Heart right ventricle (tissue), 16 donors: ENCODE results near the gene GAST. TPM values are rescaled to one million over a fixed set of nuclear protein-coding genes. Genes with fewer than 3 reads are reported as not detected.
A peak's percentile ranks its signal among the peaks of the same experiment; 100 is the strongest.

Source experiments
- ATAC-seq, 8 donors: fragments of 200-7000 bp; cut with Tn5 transposase; one replicate each; pipeline ENCODE4 v1.9.1; 2020; ENCODE audit warnings: mild to moderate bottlenecking in 8 of 8, moderate library complexity in 8 of 8, moderate number of reproducible peaks in 1 of 8
- DNase-seq, 2 donors: peaks; one replicate each; pipeline ENCODE4 v3.0.0-alpha.2; 2020
- H3K27ac ChIP-seq, 10 donors: fragments of 200-600 bp; sonication (generic) in 2 of 10; one replicate each; pipeline versions ENCODE4 v1.5.0 to v1.8.0; 2020 to 2022; ENCODE audit warnings: mild to moderate bottlenecking in 3 of 10
- H3K27me3 ChIP-seq, 7 donors: fragments of 200-600 bp; one replicate each; pipeline ENCODE4 v1.8.0; 2021 to 2022; ENCODE audit warnings: mild to moderate bottlenecking in 2 of 7
- H3K36me3 ChIP-seq, 9 donors: fragments of 200-600 bp; sonication (generic) in 1 of 9; one replicate each; pipeline versions ENCODE4 v1.5.0 to v1.8.0; 2020 to 2022; ENCODE audit warnings: mild to moderate bottlenecking in 2 of 9
- H3K4me1 ChIP-seq, 9 donors: fragments of 200-600 bp; sonication (generic) in 1 of 9; one replicate each; pipeline versions ENCODE4 v1.5.0 to v1.8.0; 2020 to 2022; ENCODE audit warnings: mild to moderate bottlenecking in 4 of 9
- H3K4me3 ChIP-seq, 10 donors: fragments of 200-600 bp; sonication (generic) in 2 of 10; one replicate each; pipeline versions ENCODE4 v1.5.0 to v1.8.0; 2020 to 2022; ENCODE audit warnings: mild to moderate bottlenecking in 7 of 10, moderate library complexity in 2 of 10
- H3K9me3 ChIP-seq, 11 donors: fragments of 200-600 bp in 10 of 11; sonication (generic) in 2 of 11; one replicate each; pipeline versions ENCODE4 v1.5.0 to v1.8.0; 2013 to 2022; ENCODE audit warnings: mild to moderate bottlenecking in 2 of 11, control low read depth in 1 of 11, moderate library complexity in 1 of 11
- CTCF ChIP-seq, 9 donors: fragments of 200-600 bp; sonication (generic) in 2 of 9; IDR thresholded peaks; one replicate each; pipeline versions ENCODE4 v1.5.0 to v1.8.0; 2021 to 2022; ENCODE audit warnings: antibody characterized with exemption in 9 of 9, mild to moderate bottlenecking in 5 of 9, moderate library complexity in 1 of 9
- WGBS, 2 donors: extraction: QIAGEN DNeasy Blood & Tissue Kit; methylation state at CpG; one replicate each; pipeline ENCODE4 v1.1.7; 2013; ENCODE audit warnings: inconsistent platforms in 1 of 2; 5-methylcytosine and 5-hydroxymethylcytosine counted together
- intact Hi-C, 10 donors: fragments of 100-400 bp; cut with DNase I; formaldehyde crosslinking; loops; one replicate each; pipeline versions ENCODE4 v1.11.1 to v1.14.2; 2022
- polyA plus RNA-seq, 2 donors: library from polyadenylated mRNA; stranded (reverse); fragments of 200-250 nt; gene quantifications; one replicate each; pipeline ENCODE4 v1.2.3, GENCODE V29; 2013
- total RNA-seq, 10 donors: library from RNA; stranded (reverse); fragmentation: NEBNext Ultra II Directional in 3 of 10; extraction: Animal tissue kit (Norgen Biotek cat#: 25700) in 3 of 10; gene quantifications; one replicate each; pipeline versions ENCODE4 v1.2.1 to v1.2.4, GENCODE V29; 2021 to 2023
- donor health status: Arrhythmogenic right ventricular cardiomyopathy.
- donor health status: ischemic (EF 13 %, LVEDD 7.1; RV severe dilation, severe dysfunction).
- donor health status: healthy with polysubstance abuse.
- donor health status: DM: no; HTN: yes; CAD: no.
- donor health status: DM: no; HTN: no; CAD: no.
- donor health status: ischemic (EF 25% LVEDD 6.9; RV normal size, moderate dysfunction).
- donor health status: ischemic (EF 25% LVEDD 5.7; RV mildly dilated, moderate dysfunction).
- donor health status: healthy.
- donor health status: DM: yes; HTN: yes; CAD: no.
- donor health status: Ischemic cardiomyopathy.
- donor health status: ischemic (EF 35%, LVEDD 5.7; RV mildly dilated, moderate dysfunction).
- donor health status: nonischemic (EF 11% LVEDD 7.7; RV severe dilation, severe dysfunction).
- donor health status: DM: yes; HTN: yes; CAD: no.
- donor health status: PGD.
- donor health status: ischemic (EF 29% LVEDD 5.4; RV normal size, mild dysfunction).
- donor health status: nonischemic (EF 23%, LVEDD 6.1; RV moderate dilation, normal function).

Gene GAST
- total and polyA plus RNA-seq, 12 donors: not detected

GRCh38 chr17:41676058-41676419 is 36.1 kb upstream of the GAST start:
- Histone ChIP-seq H3K9me3 (no peaks in the 10 kb centered on the region), H3K4me3 (no peak overlapping the region), H3K36me3 (no peaks in the 10 kb centered on the region), H3K4me1 (peaks cover 0 to 50% (median 5%) of the 10 kb centered on the region in 9 donors), H3K27me3 (no peaks in the 10 kb centered on the region), H3K27ac (peak overlapping the region in 1 of 10 donors; percentile 21)
- ATAC-seq (no peak), DNase-seq (no peak)
- intact Hi-C loops: no loop called here
- TF ChIP-seq CTCF (IDR thresholded peaks at IDR 0.05): no peak
- 90 to 91% methylated on average over 3 of the region's 3 CpGs for WGBS, 2 donors

DNA sequence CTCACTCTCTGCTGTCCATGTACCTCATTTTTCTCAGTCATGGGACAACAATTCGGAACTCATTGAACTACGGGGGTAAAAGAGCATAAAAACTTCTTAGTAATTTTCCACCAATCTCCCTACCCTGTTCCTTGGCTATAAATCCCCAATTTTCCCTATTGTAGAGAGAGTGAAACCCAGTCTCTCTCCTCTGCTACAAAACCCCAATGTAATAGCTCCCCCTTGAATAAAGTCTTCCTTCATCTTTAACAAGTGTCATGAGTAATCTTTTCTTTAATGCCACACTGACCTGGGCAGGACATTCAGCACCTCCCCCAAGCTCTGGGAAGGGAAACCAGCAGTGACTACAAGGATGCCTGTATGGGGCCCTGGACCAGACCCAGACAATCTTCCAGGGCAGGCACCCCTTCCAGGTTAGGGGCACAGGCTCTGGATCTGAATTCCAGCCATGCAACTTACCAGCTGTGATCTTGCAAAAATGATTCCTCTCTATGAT is 33.7 kb upstream of the GAST start:
- peaks cover 0 to 42% (median 5%) of the 10 kb centered on the region in 9 donors for H3K4me1 ChIP-seq
- peak overlapping the region in 9 of 10 donors; percentile 69 to 87 (median 79) for H3K27ac ChIP-seq
- DNase-seq: no peak
- intact Hi-C loops: no loop called here
- peak overlapping the region in 8 of 10 donors; percentile 8 to 48 (median 34) for H3K4me3 ChIP-seq
- H3K36me3 ChIP-seq: no peaks in the 10 kb centered on the region
- ATAC-seq: peak in 7 of 8 donors; percentile 22 to 62 (median 34)
- H3K9me3 ChIP-seq: no peaks in the 10 kb centered on the region
- H3K27me3 ChIP-seq: no peaks in the 10 kb centered on the region
- WGBS, 2 donors: 92 to 93% methylated on average over 2 of the region's 2 CpGs
- no peak for TF ChIP-seq CTCF (IDR thresholded peaks at IDR 0.05)

GRCh38 chr17:41678907-41679739 is 33.0 kb upstream of the GAST start:
- peaks cover 0 to 39% (median 5%) of the 10 kb centered on the region in 9 donors for H3K4me1 ChIP-seq
- peak overlapping the region in 8 of 10 donors; percentile 8 to 48 (median 34) for H3K4me3 ChIP-seq
- ATAC-seq (peak; percentile 52 to 92 (median 82)), DNase-seq (peak in 1 of 2 donors; percentile 53)
- no peaks in the 10 kb centered on the region for H3K36me3 ChIP-seq
- peak overlapping the region in 9 of 10 donors; percentile 73 to 87 (median 79) for H3K27ac ChIP-seq
- H3K9me3 ChIP-seq: no peaks in the 10 kb centered on the region
- intact Hi-C loops: no loop called here
- peak in 6 of 9 donors; percentile 24 to 55 (median 36) for TF ChIP-seq CTCF (IDR thresholded peaks at IDR 0.05)
- WGBS, 2 donors: 39 to 50% methylated on average over 6 of the region's 6 CpGs
- no peaks in the 10 kb centered on the region for H3K27me3 ChIP-seq

DNA sequence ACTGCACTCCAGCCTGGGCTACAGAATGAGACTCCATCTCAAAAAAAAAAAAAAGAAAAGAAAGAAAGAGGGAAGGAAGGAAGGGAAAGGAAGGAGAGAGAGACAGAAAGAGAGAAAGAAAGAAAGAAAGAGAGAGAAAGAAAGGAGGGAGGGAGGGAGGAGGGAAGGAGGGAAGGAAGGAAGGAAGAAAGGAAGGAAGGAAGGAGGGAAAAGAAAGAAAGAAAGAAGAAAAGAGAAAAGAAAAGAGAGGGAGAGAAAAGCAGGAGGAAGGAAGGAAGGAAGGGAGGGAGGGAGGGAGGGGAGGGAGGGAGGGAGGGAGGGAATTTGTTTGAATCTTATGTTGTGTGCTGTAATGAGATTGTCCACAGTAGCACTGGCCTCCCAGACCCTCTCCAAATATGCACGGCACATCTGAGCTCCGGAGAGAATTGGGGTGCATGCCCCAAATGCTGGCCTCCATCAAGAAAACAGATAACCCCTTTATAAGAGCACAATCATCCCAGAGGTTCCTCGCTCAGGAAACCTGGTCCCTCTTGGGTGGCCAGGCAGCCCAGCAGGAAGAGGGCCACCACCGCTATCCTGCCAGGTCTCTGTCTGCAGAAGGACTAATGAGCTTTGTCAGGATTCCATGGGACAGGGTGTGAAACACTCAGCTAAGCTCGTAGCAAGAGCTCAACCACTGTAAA is 32.2 kb upstream of the GAST start:
- no peak for DNase-seq
- no peak for TF ChIP-seq CTCF (IDR thresholded peaks at IDR 0.05)
- no peak for ATAC-seq
- H3K27me3 ChIP-seq: no peaks in the 10 kb centered on the region
- H3K4me1 ChIP-seq: peaks cover 0 to 39% (median 5%) of the 10 kb centered on the region in 9 donors
- no peak overlapping the region for H3K4me3 ChIP-seq
- peak overlapping the region in 8 of 10 donors; percentile 65 to 87 (median 78) for H3K27ac ChIP-seq
- no peaks in the 10 kb centered on the region for H3K36me3 ChIP-seq
- intact Hi-C loops: loop anchor here in 1 of 10 donors (10.0 kb wide), 1 partner anchor 1235 kb away; the partner anchor contains the start of gene IGFBP4
- WGBS, 2 donors: 59 to 68% methylated on average over 5 of the region's 5 CpGs
- H3K9me3 ChIP-seq: no peaks in the 10 kb centered on the region
